Liver (tissue), 9 donors: Measurements from ENCODE around the gene LSM10. TPM values are rescaled to one million over a fixed set of nuclear protein-coding genes. Genes with fewer than 3 reads are reported as not detected.
A peak's percentile ranks its signal among the peaks of the same experiment; 100 is the strongest.

Experiments used
- DNase-seq: peaks from one replicate; pipeline ENCODE4 v3.0.0-alpha.2; 2017; ENCODE audit warnings: low spot score
- H3K27ac ChIP-seq, 2 donors: one replicate each; pipeline ENCODE4 v1.7.0; 2013; ENCODE audit warnings: inconsistent platforms in 2 of 2, low read length in 2 of 2, control low read depth in 1 of 2, low read depth in 1 of 2, mild to moderate bottlenecking in 1 of 2
- H3K27me3 ChIP-seq, 4 donors: one replicate each; pipeline versions ENCODE4 v1.6.1 to v1.7.0; 2013; ENCODE audit warnings: low read length in 3 of 4, inconsistent platforms in 1 of 4, mild to moderate bottlenecking in 1 of 4, moderate library complexity in 1 of 4; ENCODE audit not compliant: control insufficient read depth in 4 of 4, insufficient read depth in 4 of 4
- H3K36me3 ChIP-seq, 4 donors: one replicate each; pipeline versions ENCODE4 v1.6.1 to v1.7.0; 2013; ENCODE audit warnings: low read length in 3 of 4, mild to moderate bottlenecking in 3 of 4, low read depth in 1 of 4, moderate library complexity in 1 of 4; ENCODE audit not compliant: control insufficient read depth in 4 of 4, insufficient read depth in 3 of 4
- H3K4me1 ChIP-seq, 4 donors: one replicate each; pipeline versions ENCODE4 v1.6.1 to v1.7.0; 2013; ENCODE audit warnings: low read length in 3 of 4, mild to moderate bottlenecking in 3 of 4, moderate library complexity in 1 of 4; ENCODE audit not compliant: control insufficient read depth in 4 of 4, insufficient read depth in 4 of 4
- H3K4me3 ChIP-seq, 3 donors: one replicate each; pipeline versions ENCODE4 v1.6.1 to v1.7.0; 2013; ENCODE audit warnings: low read length in 3 of 3, control low read depth in 1 of 3, low read depth in 1 of 3, mild to moderate bottlenecking in 1 of 3
- H3K9ac ChIP-seq, 2 donors: one replicate each; pipeline ENCODE4 v1.7.0; 2013; ENCODE audit warnings: low read length in 2 of 2, mild to moderate bottlenecking in 2 of 2, moderate library complexity in 2 of 2, control low read depth in 1 of 2, low read depth in 1 of 2
- H3K9me3 ChIP-seq, 4 donors: one replicate each; pipeline versions ENCODE4 v1.6.1 to v1.7.0; 2013; ENCODE audit warnings: low read length in 3 of 4; ENCODE audit not compliant: control insufficient read depth in 4 of 4
- EGR1 ChIP-seq, 2 donors: IDR thresholded peaks; 2 replicates each; pipeline ENCODE4 v1.6.1; 2016 to 2018; ENCODE audit warnings: antibody characterized with exemption in 2 of 2, low read depth in 2 of 2
- FOXA1 ChIP-seq: IDR thresholded peaks from 2 replicates; pipeline ENCODE4 v1.6.1; 2016; ENCODE audit warnings: antibody characterized with exemption
- FOXA2 ChIP-seq: IDR thresholded peaks from 2 replicates; pipeline ENCODE4 v1.6.1; 2016; ENCODE audit warnings: antibody characterized with exemption
- GABPA ChIP-seq, 2 donors: IDR thresholded peaks in 1 of 2; conservative IDR thresholded peaks in 1 of 2; 2 replicates each; pipeline ENCODE4 v1.6.1; 2016; ENCODE audit warnings: antibody characterized with exemption in 2 of 2, mild to moderate bottlenecking in 1 of 2, moderate library complexity in 1 of 2
- HNF4A ChIP-seq, 2 donors: conservative IDR thresholded peaks; 2 replicates each; pipeline ENCODE4 v1.6.1; 2016; ENCODE audit warnings: antibody characterized with exemption in 2 of 2, mild to moderate bottlenecking in 2 of 2
- HNF4G ChIP-seq: IDR thresholded peaks from 2 replicates; pipeline ENCODE4 v1.6.1; 2016; ENCODE audit warnings: antibody characterized with exemption
- JUND ChIP-seq, 2 donors: IDR thresholded peaks; 2 replicates each; pipeline ENCODE4 v1.6.1; 2016; ENCODE audit warnings: antibody characterized with exemption in 2 of 2
- NR2F2 ChIP-seq: IDR thresholded peaks from 2 replicates; pipeline ENCODE4 v1.6.1; 2016; ENCODE audit warnings: antibody characterized with exemption
- RAD21 ChIP-seq, 2 donors: IDR thresholded peaks; 2 replicates each; pipeline ENCODE4 v1.6.1; 2016; ENCODE audit warnings: antibody characterized with exemption in 2 of 2, mild to moderate bottlenecking in 2 of 2
- RXRA ChIP-seq, 2 donors: IDR thresholded peaks; 2 replicates each; pipeline ENCODE4 v1.6.1; 2017 to 2018; ENCODE audit warnings: antibody characterized with exemption in 2 of 2, mild to moderate bottlenecking in 1 of 2
- SP1 ChIP-seq: IDR thresholded peaks from 2 replicates; pipeline ENCODE4 v1.6.1; 2018; ENCODE audit warnings: antibody characterized with exemption, mild to moderate bottlenecking
- TAF1 ChIP-seq: conservative IDR thresholded peaks from 2 replicates; pipeline ENCODE4 v1.6.1; 2016; ENCODE audit warnings: antibody characterized with exemption, mild to moderate bottlenecking
- YY1 ChIP-seq: IDR thresholded peaks from 2 replicates; pipeline ENCODE4 v1.6.1; 2016; ENCODE audit warnings: antibody characterized with exemption, mild to moderate bottlenecking
- WGBS: extraction: QIAGEN DNeasy Blood & Tissue Kit; methylation state at CpG from one replicate; pipeline ENCODE4 v1.1.7; 2013; 5-methylcytosine and 5-hydroxymethylcytosine counted together
- polyA plus RNA-seq, 2 donors: library from polyadenylated mRNA; stranded (reverse) in 1 of 2; unstranded in 1 of 2; fragments of 200-250 nt in 1 of 2; fragments of >200 nt in 1 of 2; fragmentation: Nextera tagmentation in 1 of 2; extraction: Ambion mirVana in 1 of 2; gene quantifications; one replicate each; pipeline versions ENCODE4 v1.2.1 to v1.2.3, GENCODE V29; 2013 to 2015
- total RNA-seq, 2 donors: library from RNA; depleted of rRNA; stranded (reverse); fragments of >200 nt; gene quantifications; one replicate each; pipeline ENCODE4 v1.2.3, GENCODE V29; 2014
- TF ChIP-seq, protein P1 (sequence below): fragments of 150-350 bp; IDR thresholded peaks from 2 replicates; pipeline ENCODE4 v1.5.1; 2017; ENCODE audit warnings: improper control_type of control experiment, low read depth, low read length; ENCODE audit not compliant: missing input control
- TF ChIP-seq, protein P2 (sequence below): IDR thresholded peaks from 2 replicates; pipeline ENCODE4 v1.6.1; 2016; ENCODE audit warnings: antibody characterized with exemption
- TF ChIP-seq, protein P3 (sequence below): IDR thresholded peaks from 2 replicates; pipeline ENCODE4 v1.6.1; 2016; ENCODE audit warnings: antibody characterized with exemption
- TF ChIP-seq, protein P4 (sequence below): IDR thresholded peaks from 2 replicates; pipeline ENCODE4 v1.6.1; 2016; ENCODE audit warnings: antibody characterized with exemption
- donor health status: healthy.
- donor health status: healthy.
- donor health status: healthy.
- donor health status: healthy.
- donor health status: healthy.

LSM10 gene
- total and polyA plus RNA-seq, 4 donors = 6.2 to 45.2 (median 24.1) TPM

DNA sequence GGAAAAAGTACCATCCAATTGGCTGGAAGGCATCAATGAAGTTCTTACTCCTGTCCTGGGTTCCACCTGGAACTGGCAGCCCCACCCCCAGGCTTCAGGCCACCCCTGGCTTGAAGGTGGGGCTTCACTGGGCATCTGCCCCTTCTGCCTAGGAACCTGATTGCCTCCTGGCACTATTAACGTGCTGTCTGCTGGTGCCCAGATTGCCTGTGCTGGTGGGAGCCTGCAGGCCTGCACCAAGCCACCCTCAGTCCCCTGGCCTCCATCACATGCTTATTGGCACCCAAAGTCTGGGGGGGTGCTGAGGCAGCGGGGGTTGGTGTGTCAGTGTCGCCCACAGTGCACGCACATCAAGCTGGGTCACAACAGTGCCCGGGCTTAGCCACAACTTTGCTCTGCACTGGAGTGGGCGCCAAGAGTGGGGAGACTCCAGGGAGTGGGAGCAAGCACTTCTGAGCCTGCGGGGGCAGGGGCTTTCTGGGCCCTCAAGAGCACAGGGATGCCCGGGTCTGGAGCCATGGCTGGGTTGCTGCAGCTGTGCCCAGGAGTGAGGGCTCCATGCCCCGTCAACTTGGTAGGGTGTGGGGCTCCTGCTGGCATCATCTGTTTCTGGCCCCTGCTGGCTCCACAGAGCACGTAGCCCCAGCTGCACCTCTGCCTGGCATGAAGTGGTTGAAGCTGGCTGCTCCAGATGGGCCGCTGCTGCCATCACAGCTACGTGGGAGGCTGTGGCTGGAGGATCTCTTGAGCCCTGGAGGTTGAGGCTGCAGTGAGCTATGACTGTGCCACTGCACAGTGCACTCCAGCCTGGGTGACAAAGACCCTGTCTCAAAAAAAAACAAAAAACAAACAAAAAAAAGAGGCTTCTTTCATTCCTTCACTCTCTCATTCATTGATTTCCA lies 4.1 kb upstream of the LSM10 start:
- peak overlapping the region; percentile 57 to 65 for H3K27ac ChIP-seq
- H3K9me3 ChIP-seq = no peaks in the 10 kb centered on the region
- H3K9ac ChIP-seq = no peak overlapping the region
- 95% methylated on average over 12 of the region's 12 CpGs for WGBS
- H3K4me1 ChIP-seq = peaks cover 0 to 6% (median 4%) of the 10 kb centered on the region in 4 donors
- H3K4me3 ChIP-seq = no peak overlapping the region
- TF ChIP-seq JUND (IDR thresholded peaks at IDR 0.05) (no peak), RXRA (IDR thresholded peaks at IDR 0.05) (no peak), HNF4G (no peak), TAF1 (no peak), FOXA2 (no peak), EGR1 (IDR thresholded peaks at IDR 0.05; ENCODE audit: low read depth in 2 of 2) (no peak), YY1 (no peak), SP1 (no peak), HNF4A (conservative IDR thresholded peaks at IDR 0.05) (no peak), RAD21 (IDR thresholded peaks at IDR 0.05) (no peak)
- TF ChIP-seq, protein P1, sequence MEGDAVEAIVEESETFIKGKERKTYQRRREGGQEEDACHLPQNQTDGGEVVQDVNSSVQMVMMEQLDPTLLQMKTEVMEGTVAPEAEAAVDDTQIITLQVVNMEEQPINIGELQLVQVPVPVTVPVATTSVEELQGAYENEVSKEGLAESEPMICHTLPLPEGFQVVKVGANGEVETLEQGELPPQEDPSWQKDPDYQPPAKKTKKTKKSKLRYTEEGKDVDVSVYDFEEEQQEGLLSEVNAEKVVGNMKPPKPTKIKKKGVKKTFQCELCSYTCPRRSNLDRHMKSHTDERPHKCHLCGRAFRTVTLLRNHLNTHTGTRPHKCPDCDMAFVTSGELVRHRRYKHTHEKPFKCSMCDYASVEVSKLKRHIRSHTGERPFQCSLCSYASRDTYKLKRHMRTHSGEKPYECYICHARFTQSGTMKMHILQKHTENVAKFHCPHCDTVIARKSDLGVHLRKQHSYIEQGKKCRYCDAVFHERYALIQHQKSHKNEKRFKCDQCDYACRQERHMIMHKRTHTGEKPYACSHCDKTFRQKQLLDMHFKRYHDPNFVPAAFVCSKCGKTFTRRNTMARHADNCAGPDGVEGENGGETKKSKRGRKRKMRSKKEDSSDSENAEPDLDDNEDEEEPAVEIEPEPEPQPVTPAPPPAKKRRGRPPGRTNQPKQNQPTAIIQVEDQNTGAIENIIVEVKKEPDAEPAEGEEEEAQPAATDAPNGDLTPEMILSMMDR = no peak
- TF ChIP-seq, protein P2, sequence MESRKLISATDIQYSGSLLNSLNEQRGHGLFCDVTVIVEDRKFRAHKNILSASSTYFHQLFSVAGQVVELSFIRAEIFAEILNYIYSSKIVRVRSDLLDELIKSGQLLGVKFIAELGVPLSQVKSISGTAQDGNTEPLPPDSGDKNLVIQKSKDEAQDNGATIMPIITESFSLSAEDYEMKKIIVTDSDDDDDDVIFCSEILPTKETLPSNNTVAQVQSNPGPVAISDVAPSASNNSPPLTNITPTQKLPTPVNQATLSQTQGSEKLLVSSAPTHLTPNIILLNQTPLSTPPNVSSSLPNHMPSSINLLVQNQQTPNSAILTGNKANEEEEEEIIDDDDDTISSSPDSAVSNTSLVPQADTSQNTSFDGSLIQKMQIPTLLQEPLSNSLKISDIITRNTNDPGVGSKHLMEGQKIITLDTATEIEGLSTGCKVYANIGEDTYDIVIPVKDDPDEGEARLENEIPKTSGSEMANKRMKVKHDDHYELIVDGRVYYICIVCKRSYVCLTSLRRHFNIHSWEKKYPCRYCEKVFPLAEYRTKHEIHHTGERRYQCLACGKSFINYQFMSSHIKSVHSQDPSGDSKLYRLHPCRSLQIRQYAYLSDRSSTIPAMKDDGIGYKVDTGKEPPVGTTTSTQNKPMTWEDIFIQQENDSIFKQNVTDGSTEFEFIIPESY = no peak
- TF ChIP-seq, protein P3, sequence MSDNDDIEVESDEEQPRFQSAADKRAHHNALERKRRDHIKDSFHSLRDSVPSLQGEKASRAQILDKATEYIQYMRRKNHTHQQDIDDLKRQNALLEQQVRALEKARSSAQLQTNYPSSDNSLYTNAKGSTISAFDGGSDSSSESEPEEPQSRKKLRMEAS = no peak
- TF ChIP-seq, protein P4, sequence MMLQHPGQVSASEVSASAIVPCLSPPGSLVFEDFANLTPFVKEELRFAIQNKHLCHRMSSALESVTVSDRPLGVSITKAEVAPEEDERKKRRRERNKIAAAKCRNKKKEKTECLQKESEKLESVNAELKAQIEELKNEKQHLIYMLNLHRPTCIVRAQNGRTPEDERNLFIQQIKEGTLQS = no peak
- H3K36me3 ChIP-seq = no peaks in the 10 kb centered on the region
- H3K27me3 ChIP-seq = no peaks in the 10 kb centered on the region
- DNase-seq = no peak

DNA sequence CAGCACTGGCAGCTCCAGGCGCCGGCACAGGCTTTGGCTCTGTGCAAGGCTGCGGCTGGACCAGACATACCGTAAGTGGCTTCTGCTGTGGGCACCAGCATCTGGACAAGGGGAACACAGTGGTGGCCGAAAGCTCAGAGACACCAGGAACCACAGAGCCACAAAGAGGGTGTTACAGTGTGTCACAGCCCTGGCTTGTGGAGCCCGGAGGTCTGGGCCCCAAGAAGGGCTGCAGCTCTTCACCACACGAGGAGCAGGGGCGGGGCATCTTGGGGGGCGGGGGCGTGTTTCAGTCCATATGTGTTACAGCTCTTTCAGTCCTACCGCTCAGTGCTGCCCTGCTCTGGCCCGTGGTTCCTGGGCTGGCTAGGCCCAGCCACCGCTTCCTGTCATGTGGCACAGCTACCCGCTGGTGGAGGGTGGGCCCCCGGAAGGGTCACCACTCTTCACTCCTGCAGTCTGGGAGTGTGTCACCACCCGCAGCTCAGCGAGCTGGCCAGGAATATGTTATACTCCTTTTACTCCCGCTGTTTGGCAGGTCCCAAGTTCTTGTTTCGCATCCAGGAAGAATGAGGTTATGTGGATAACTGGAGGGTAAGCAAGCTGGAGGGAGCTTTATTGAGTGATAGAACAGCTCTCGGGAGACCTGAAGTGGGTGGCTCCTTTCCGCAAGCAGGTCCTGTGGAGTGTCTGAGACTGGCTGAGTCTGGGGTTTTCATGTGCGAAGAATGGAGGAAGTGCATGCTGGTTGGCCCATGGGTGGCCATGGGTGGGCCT lies 3.3 kb upstream of the LSM10 start:
- H3K4me1 ChIP-seq = peaks cover 0 to 14% (median 8%) of the 10 kb centered on the region in 4 donors
- no peak overlapping the region for H3K9ac ChIP-seq
- peak overlapping the region; percentile 57 to 65 for H3K27ac ChIP-seq
- 74% methylated on average over 22 of the region's 22 CpGs for WGBS
- DNase-seq = peak; percentile 50
- no peak overlapping the region for H3K4me3 ChIP-seq
- no peaks in the 10 kb centered on the region for H3K27me3 ChIP-seq
- H3K9me3 ChIP-seq = no peaks in the 10 kb centered on the region
- H3K36me3 ChIP-seq = no peaks in the 10 kb centered on the region
- TF ChIP-seq, protein P3 = no peak
- peak; percentile 44 to 73 for TF ChIP-seq GABPA (IDR thresholded peaks at IDR 0.05 in 1 of 2, conservative IDR thresholded peaks at IDR 0.05 in 1 of 2)
- TF ChIP-seq YY1 = no peak
- no peak for TF ChIP-seq RXRA (IDR thresholded peaks at IDR 0.05)
- TF ChIP-seq FOXA2 = no peak
- TF ChIP-seq FOXA1 = no peak
- peak; percentile 54 for TF ChIP-seq TAF1
- no peak for TF ChIP-seq EGR1 (IDR thresholded peaks at IDR 0.05; ENCODE audit: low read depth in 2 of 2)
- no peak for TF ChIP-seq NR2F2
- no peak for TF ChIP-seq JUND (IDR thresholded peaks at IDR 0.05)
- no peak for TF ChIP-seq RAD21 (IDR thresholded peaks at IDR 0.05)
- TF ChIP-seq, protein P1 = no peak
- TF ChIP-seq, protein P4 = no peak
- no peak for TF ChIP-seq HNF4A (conservative IDR thresholded peaks at IDR 0.05)
